SK-N-SH (cell line): Measurements from ENCODE around the gene CSN1S1. TPM values are rescaled to one million over a fixed set of nuclear protein-coding genes. Genes with fewer than 3 reads are reported as not detected.

Experiments
- CTCF ChIA-PET: fragments of 300-600, 350-600 bp; formaldehyde crosslinking; extraction: SDS; loops from one replicate; lab custom pipeline; 2021; lab: Yijun Ruan, JAX
- POLR2A ChIA-PET: fragments of 350-600 bp; sonication (Branson Sonifier 250); formaldehyde crosslinking; extraction: SDS; loops from one replicate; lab custom pipeline; 2020; ENCODE audit warnings: antibody characterized with exemption, inconsistent platforms; lab: Yijun Ruan, JAX
- DNase-seq: peaks from one replicate; pipeline ENCODE4 v3.0.0; 2012
- H2AFZ ChIP-seq: fragments of 200-600 bp; sonication (generic); 2 replicates; pipeline ENCODE4 v1.8.1; 2016; ENCODE audit warnings: antibody characterized with exemption, mild to moderate bottlenecking, low read depth
- H3F3A ChIP-seq: fragments of 200-600 bp; sonication (generic); replicated peaks from 2 replicates; pipeline ENCODE3; 2016; ENCODE audit warnings: antibody characterized with exemption, mild to moderate bottlenecking; ENCODE audit not compliant: insufficient read depth
- H3K27ac ChIP-seq, 2 experiments: fragments of 200-500 bp in 1 of 2; fragments of 200-600 bp in 1 of 2; sonication (Bioruptor generic) in 1 of 2; sonication (generic), shearing (Covaris generic) in 1 of 2; 2 replicates each; pipeline versions ENCODE4 v1.5.1 to v1.6.1; 2014 to 2016; ENCODE audit warnings: low read depth in 2 of 2, inconsistent platforms in 1 of 2, low read length in 1 of 2, mild to moderate bottlenecking in 1 of 2, mixed read lengths in 1 of 2
- H3K27me3 ChIP-seq: fragments of 200-600 bp; sonication (generic), shearing (Covaris generic); 2 replicates; pipeline ENCODE4 v1.6.1; 2016; ENCODE audit warnings: mixed run types; ENCODE audit not compliant: insufficient read depth
- H3K36me3 ChIP-seq, 2 experiments: fragments of 200-500 bp in 1 of 2; fragments of 200-600 bp in 1 of 2; sonication (Bioruptor generic) in 1 of 2; sonication (generic) in 1 of 2; replicated peaks in 1 of 2; 2 replicates each; pipeline versions ENCODE3 to v1.5.1; 2014 to 2016; ENCODE audit warnings: low read length in 1 of 2, mild to moderate bottlenecking in 1 of 2; ENCODE audit not compliant: insufficient read depth in 2 of 2, control insufficient read depth in 1 of 2
- H3K4me1 ChIP-seq, 2 experiments: fragments of 200-500 bp in 1 of 2; fragments of 200-600 bp in 1 of 2; sonication (Bioruptor generic) in 1 of 2; sonication (generic), shearing (Covaris generic) in 1 of 2; 2 replicates each; pipeline versions ENCODE4 v1.5.1 to v1.6.1; 2014 to 2016; ENCODE audit warnings: low read depth in 1 of 2, low read length in 1 of 2, mixed run types in 1 of 2; ENCODE audit not compliant: insufficient read depth in 2 of 2, control insufficient read depth in 1 of 2
- H3K4me2 ChIP-seq: fragments of 200-600 bp; sonication (generic), shearing (Covaris generic); 2 replicates; pipeline ENCODE4 v1.6.1; 2017; ENCODE audit warnings: mixed run types
- H3K4me3 ChIP-seq, 2 experiments: fragments of 200-500 bp in 1 of 2; fragments of 200-600 bp in 1 of 2; sonication (Bioruptor generic) in 1 of 2; sonication (generic), shearing (Covaris generic) in 1 of 2; 2 replicates each; pipeline versions ENCODE4 v1.5.1 to v1.8.1; 2014 to 2016; ENCODE audit warnings: low read depth in 2 of 2, inconsistent platforms in 1 of 2, low read length in 1 of 2, mild to moderate bottlenecking in 1 of 2, mixed read lengths in 1 of 2, moderate library complexity in 1 of 2
- H3K79me2 ChIP-seq: fragments of 200-600 bp; sonication (generic); 2 replicates; pipeline ENCODE4 v1.8.1; 2017; ENCODE audit warnings: mild to moderate bottlenecking; ENCODE audit not compliant: insufficient read depth
- H3K9ac ChIP-seq: fragments of 200-600 bp; sonication (generic); 2 replicates; pipeline ENCODE4 v1.6.1; 2017; ENCODE audit warnings: mixed run types
- H3K9me2 ChIP-seq: fragments of 200-600 bp; sonication (generic); 2 replicates; pipeline ENCODE4 v1.6.1; 2017; ENCODE audit warnings: mixed run types
- H3K9me3 ChIP-seq: fragments of 200-600 bp; sonication (generic); 2 replicates; pipeline ENCODE4 v1.6.1; 2017; ENCODE audit warnings: mixed run types, mild to moderate bottlenecking, moderate library complexity
- H4K20me1 ChIP-seq: fragments of 200-600 bp; sonication (generic); 2 replicates; pipeline ENCODE4 v1.6.1; 2017; ENCODE audit warnings: mild to moderate bottlenecking, mixed run types; ENCODE audit not compliant: insufficient read depth
- EZH2phosphoT487 ChIP-seq: fragments of 200-600 bp; sonication (generic); IDR thresholded peaks from 2 replicates; pipeline ENCODE4 v1.6.1; 2017; ENCODE audit warnings: low read depth, mixed run types, mild to moderate bottlenecking, antibody characterized with exemption, moderate library complexity, borderline replicate concordance
- FOSL2 ChIP-seq: IDR thresholded peaks from 2 replicates; pipeline ENCODE4 v1.4.0; 2012; ENCODE audit warnings: low read depth, mild to moderate bottlenecking, moderate library complexity, borderline replicate concordance
- JUND ChIP-seq: IDR thresholded peaks from 2 replicates; pipeline ENCODE4 v1.4.0; 2012
- MAX ChIP-seq: IDR thresholded peaks from 2 replicates; pipeline ENCODE4 v1.4.0; 2012; ENCODE audit warnings: low read depth
- POLR2AphosphoS5 ChIP-seq: IDR thresholded peaks from 2 replicates; pipeline ENCODE4 v1.6.1; 2012; ENCODE audit warnings: low read depth, low read length
- RFX5 ChIP-seq: IDR thresholded peaks from 2 replicates; pipeline ENCODE4 v1.6.1; 2012; ENCODE audit warnings: mild to moderate bottlenecking, improper control_type of control experiment, low read length
- SMC3 ChIP-seq: IDR thresholded peaks from 2 replicates; pipeline ENCODE4 v1.6.1; 2012; ENCODE audit warnings: low read depth, low read length, improper control_type of control experiment
- USF1 ChIP-seq: IDR thresholded peaks from 2 replicates; pipeline ENCODE4 v1.4.0; 2012; ENCODE audit warnings: low read depth, borderline replicate concordance
- USF2 ChIP-seq: fragments of 150-350 bp; IDR thresholded peaks from 2 replicates; pipeline ENCODE4 v1.6.1; 2017; ENCODE audit warnings: antibody characterized with exemption, low read length, low read depth, borderline replicate concordance
- ZBTB33 ChIP-seq: IDR thresholded peaks from 2 replicates; pipeline ENCODE4 v1.4.0; 2012; ENCODE audit warnings: low read depth, borderline replicate concordance
- WGBS: methylation state at CpG from one replicate; pipeline ENCODE4 v1.1.6; 2017; ENCODE audit warnings: low lambda C conversion rate; 5-methylcytosine and 5-hydroxymethylcytosine counted together
- polyA plus RNA-seq, 3 experiments: library from polyadenylated mRNA; depleted of rRNA; stranded (reverse); fragments of >200 nt; gene quantifications; 2 replicates each; pipeline ENCODE4 v1.2.3, GENCODE V29; 2012
- TF ChIP-seq, protein P1 (sequence below): IDR thresholded peaks from 2 replicates; pipeline ENCODE4 v1.6.1; 2012; ENCODE audit warnings: mild to moderate bottlenecking, low read depth, low read length, moderate library complexity

Gene CSN1S1
- polyA plus RNA-seq, 1 of the 3 experiments (the other 2 are of a cell fraction) = not detected

GRCh38 chr4:69986663-69987062, 55.8 kb downstream of the CSN1S1 start (continued):
- TF ChIP-seq RFX5 (no peak), POLR2AphosphoS5 (no peak), USF2 (no peak)
- TF ChIP-seq, protein P1, sequence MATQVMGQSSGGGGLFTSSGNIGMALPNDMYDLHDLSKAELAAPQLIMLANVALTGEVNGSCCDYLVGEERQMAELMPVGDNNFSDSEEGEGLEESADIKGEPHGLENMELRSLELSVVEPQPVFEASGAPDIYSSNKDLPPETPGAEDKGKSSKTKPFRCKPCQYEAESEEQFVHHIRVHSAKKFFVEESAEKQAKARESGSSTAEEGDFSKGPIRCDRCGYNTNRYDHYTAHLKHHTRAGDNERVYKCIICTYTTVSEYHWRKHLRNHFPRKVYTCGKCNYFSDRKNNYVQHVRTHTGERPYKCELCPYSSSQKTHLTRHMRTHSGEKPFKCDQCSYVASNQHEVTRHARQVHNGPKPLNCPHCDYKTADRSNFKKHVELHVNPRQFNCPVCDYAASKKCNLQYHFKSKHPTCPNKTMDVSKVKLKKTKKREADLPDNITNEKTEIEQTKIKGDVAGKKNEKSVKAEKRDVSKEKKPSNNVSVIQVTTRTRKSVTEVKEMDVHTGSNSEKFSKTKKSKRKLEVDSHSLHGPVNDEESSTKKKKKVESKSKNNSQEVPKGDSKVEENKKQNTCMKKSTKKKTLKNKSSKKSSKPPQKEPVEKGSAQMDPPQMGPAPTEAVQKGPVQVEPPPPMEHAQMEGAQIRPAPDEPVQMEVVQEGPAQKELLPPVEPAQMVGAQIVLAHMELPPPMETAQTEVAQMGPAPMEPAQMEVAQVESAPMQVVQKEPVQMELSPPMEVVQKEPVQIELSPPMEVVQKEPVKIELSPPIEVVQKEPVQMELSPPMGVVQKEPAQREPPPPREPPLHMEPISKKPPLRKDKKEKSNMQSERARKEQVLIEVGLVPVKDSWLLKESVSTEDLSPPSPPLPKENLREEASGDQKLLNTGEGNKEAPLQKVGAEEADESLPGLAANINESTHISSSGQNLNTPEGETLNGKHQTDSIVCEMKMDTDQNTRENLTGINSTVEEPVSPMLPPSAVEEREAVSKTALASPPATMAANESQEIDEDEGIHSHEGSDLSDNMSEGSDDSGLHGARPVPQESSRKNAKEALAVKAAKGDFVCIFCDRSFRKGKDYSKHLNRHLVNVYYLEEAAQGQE = no peak
- TF ChIP-seq, all 33 proteins: peak for 0

DNA sequence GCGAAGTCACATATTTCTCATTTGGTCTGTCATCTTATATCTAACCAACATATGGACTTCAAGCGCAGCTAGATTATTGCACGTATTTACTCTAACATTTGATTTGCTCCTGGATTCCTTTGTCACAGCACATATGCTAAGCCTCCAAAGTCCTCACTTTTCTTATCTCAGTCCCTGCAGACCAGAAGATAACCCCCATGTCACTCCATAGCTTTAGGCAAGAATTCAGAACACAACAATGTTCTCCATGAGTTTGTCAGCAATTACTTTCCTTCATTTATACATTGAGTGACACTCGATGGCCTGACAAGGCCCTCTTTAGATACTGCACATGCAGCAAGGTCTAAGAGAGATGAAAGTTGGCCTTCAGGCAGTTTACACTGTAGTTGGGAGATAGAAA, 60.1 kb downstream of the CSN1S1 start:
- no peak for DNase-seq
- Histone ChIP-seq H3K9me2 (no peaks in the 10 kb centered on the region), H3K4me1 (no peaks in the 10 kb centered on the region), H2AFZ (no peak overlapping the region), H3K36me3 (no peaks in the 10 kb centered on the region), H3K79me2 (no peaks in the 10 kb centered on the region), H3K4me2 (no peak overlapping the region), H3K9me3 (no peaks in the 10 kb centered on the region), H3K9ac (no peak overlapping the region), H3K27ac (no peak overlapping the region), H4K20me1 (no peaks in the 10 kb centered on the region), H3F3A (no peaks in the 10 kb centered on the region), H3K4me3 (no peak overlapping the region), H3K27me3 (no peaks in the 10 kb centered on the region)
- WGBS = 30% methylated on average over 4 of the region's 4 CpGs
- ChIA-PET POLR2A (no interaction called here), CTCF (no interaction called here)
- TF ChIP-seq EZH2phosphoT487 (no peak), USF1 (no peak), FOSL2 (no peak), MAX (no peak), ZBTB33 (no peak), JUND (no peak), SMC3 (no peak)
